H9 (cell line): ENCODE measurements around the gene ZNF415. TPM values are rescaled to one million over a fixed set of nuclear protein-coding genes. Genes with fewer than 3 reads are reported as not detected.

ENCODE experiments used
- DNase-seq: peaks from one replicate; pipeline ENCODE4 v3.0.0-alpha.2; 2017
- H2AFZ ChIP-seq: one replicate; pipeline ENCODE4 v1.6.1; 2013; ENCODE audit warnings: mild to moderate bottlenecking, low read length, control low read depth, moderate library complexity
- H2AK5ac ChIP-seq: 2 replicates; pipeline ENCODE4 v1.6.1; 2013; ENCODE audit warnings: low read length, control low read depth, mixed read lengths; ENCODE audit not compliant: insufficient read length
- H2BK120ac ChIP-seq: one replicate; pipeline ENCODE4 v1.6.1; 2013; ENCODE audit warnings: low read depth, mild to moderate bottlenecking, low read length, control low read depth, inconsistent platforms; ENCODE audit not compliant: poor library complexity, severe bottlenecking
- H2BK12ac ChIP-seq: 2 replicates; pipeline ENCODE4 v1.6.1; 2013; ENCODE audit warnings: low read length, control low read depth, mixed read lengths, low read depth; ENCODE audit not compliant: insufficient read length
- H2BK15ac ChIP-seq: 2 replicates; pipeline ENCODE4 v1.6.1; 2013; ENCODE audit warnings: low read depth, low read length, control low read depth
- H2BK20ac ChIP-seq: one replicate; pipeline ENCODE4 v1.6.1; 2013; ENCODE audit warnings: low read depth, mild to moderate bottlenecking, low read length, control low read depth, inconsistent platforms; ENCODE audit not compliant: poor library complexity, severe bottlenecking
- H2BK5ac ChIP-seq: 2 replicates; pipeline ENCODE4 v1.6.1; 2013; ENCODE audit warnings: low read length, control low read depth, mixed read lengths; ENCODE audit not compliant: insufficient read length
- H3K14ac ChIP-seq: 2 replicates; pipeline ENCODE4 v1.6.1; 2013; ENCODE audit warnings: low read length, control low read depth; ENCODE audit not compliant: insufficient read depth
- H3K18ac ChIP-seq: 2 replicates; pipeline ENCODE4 v1.6.1; 2013; ENCODE audit warnings: low read depth, mild to moderate bottlenecking, mixed read lengths, low read length, control low read depth; ENCODE audit not compliant: insufficient read length
- H3K23ac ChIP-seq: 2 replicates; pipeline ENCODE4 v1.6.1; 2013; ENCODE audit warnings: low read length, control low read depth, mixed read lengths, low read depth; ENCODE audit not compliant: insufficient read length
- H3K23me2 ChIP-seq: 2 replicates; pipeline ENCODE4 v1.6.1; 2013; ENCODE audit warnings: low read depth, mild to moderate bottlenecking, mixed read lengths, low read length, control low read depth; ENCODE audit not compliant: insufficient read length, poor library complexity, severe bottlenecking
- H3K27ac ChIP-seq: 2 replicates; pipeline ENCODE4 v1.5.1; 2013; ENCODE audit warnings: low read length, control low read depth, mixed read lengths, low read depth; ENCODE audit not compliant: insufficient read length
- H3K27me3 ChIP-seq: 2 replicates; pipeline ENCODE4 v1.6.1; 2013; ENCODE audit warnings: low read length, control low read depth, inconsistent platforms; ENCODE audit not compliant: insufficient read depth
- H3K4ac ChIP-seq: 2 replicates; pipeline ENCODE4 v1.6.1; 2013; ENCODE audit warnings: low read depth, mild to moderate bottlenecking, control low read depth, inconsistent platforms, low read length, moderate library complexity
- H3K4me1 ChIP-seq: 2 replicates; pipeline ENCODE4 v1.6.1; 2013; ENCODE audit warnings: low read length, control low read depth, inconsistent platforms; ENCODE audit not compliant: insufficient read depth
- H3K4me2 ChIP-seq: 2 replicates; pipeline ENCODE4 v1.6.1; 2013; ENCODE audit warnings: low read length, control low read depth, mixed read lengths; ENCODE audit not compliant: insufficient read length, insufficient read depth
- H3K56ac ChIP-seq: 2 replicates; pipeline ENCODE4 v1.6.1; 2013; ENCODE audit warnings: low read depth, mild to moderate bottlenecking, mixed read lengths, low read length, control low read depth; ENCODE audit not compliant: insufficient read length
- H3K79me1 ChIP-seq: 2 replicates; pipeline ENCODE4 v1.6.1; 2013; ENCODE audit warnings: low read depth, mild to moderate bottlenecking, moderate library complexity, low read length, control low read depth, inconsistent platforms; ENCODE audit not compliant: insufficient read depth, poor library complexity, severe bottlenecking
- H3K79me2 ChIP-seq: 2 replicates; pipeline ENCODE4 v1.6.1; 2013; ENCODE audit warnings: low read length, control low read depth, inconsistent platforms; ENCODE audit not compliant: insufficient read depth
- H3K9ac ChIP-seq: 2 replicates; pipeline ENCODE4 v1.6.1; 2013; ENCODE audit warnings: low read length, control low read depth, mixed read lengths; ENCODE audit not compliant: insufficient read length; ENCODE audit errors: extremely low read depth
- H3K9me3 ChIP-seq: one replicate; pipeline ENCODE4 v1.6.1; 2013; ENCODE audit warnings: low read depth, low read length, inconsistent platforms; ENCODE audit not compliant: control insufficient read depth
- H3T11ph ChIP-seq: one replicate; pipeline ENCODE4 v1.6.1; 2013; ENCODE audit warnings: mild to moderate bottlenecking, low read length, control low read depth, inconsistent platforms
- H4K20me1 ChIP-seq: one replicate; pipeline ENCODE4 v1.6.1; 2013; ENCODE audit not compliant: control insufficient read depth, insufficient read length, insufficient read depth
- H4K5ac ChIP-seq: 2 replicates; pipeline ENCODE4 v1.6.1; 2013; ENCODE audit warnings: low read depth, mild to moderate bottlenecking, mixed read lengths, low read length, control low read depth; ENCODE audit not compliant: insufficient read length
- H4K8ac ChIP-seq: replicated peaks from 2 replicates; pipeline ENCODE4 v1.6.1; 2013; ENCODE audit warnings: low read length, control low read depth, mixed read lengths, low read depth; ENCODE audit not compliant: insufficient read length
- H4K91ac ChIP-seq: 2 replicates; pipeline ENCODE4 v1.6.1; 2013; ENCODE audit warnings: low read depth, mild to moderate bottlenecking, moderate library complexity, mixed read lengths, low read length, control low read depth; ENCODE audit not compliant: insufficient read length
- H3K27ac Mint-ChIP-seq, 3 experiments: 2 replicates in 2 of 3; 3 replicates in 1 of 3; pipeline ENCODE4 v1.8.0; 2020 to 2021; ENCODE audit warnings: mixed read lengths in 3 of 3, mild to moderate bottlenecking in 1 of 3, moderate library complexity in 1 of 3
- H3K27me3 Mint-ChIP-seq: 2 replicates; pipeline ENCODE4 v1.8.0; 2021; ENCODE audit warnings: low read depth, mild to moderate bottlenecking, moderate library complexity, mixed read lengths
- H3K36me3 Mint-ChIP-seq, 3 experiments: 2 replicates in 2 of 3; 3 replicates in 1 of 3; pipeline ENCODE4 v1.8.0; 2020 to 2021; ENCODE audit warnings: low read depth in 3 of 3, mixed read lengths in 3 of 3; ENCODE audit not compliant: insufficient read depth in 1 of 3
- H3K4me1 Mint-ChIP-seq, 2 experiments: 2 replicates each; pipeline ENCODE4 v1.8.0; 2020; ENCODE audit warnings: mixed read lengths in 2 of 2
- H3K4me3 Mint-ChIP-seq, 2 experiments: 2 replicates in 1 of 2; 3 replicates in 1 of 2; pipeline ENCODE4 v1.8.0; 2020 to 2021; ENCODE audit warnings: mild to moderate bottlenecking in 2 of 2, mixed read lengths in 2 of 2, moderate library complexity in 1 of 2
- H3K9me3 Mint-ChIP-seq, 2 experiments: 2 replicates in 1 of 2; 3 replicates in 1 of 2; pipeline ENCODE4 v1.8.0; 2020; ENCODE audit warnings: mild to moderate bottlenecking in 2 of 2, mixed read lengths in 2 of 2, moderate library complexity in 1 of 2
- CTCF ChIP-seq: fragments of 200-600 bp; sonication (generic); conservative IDR thresholded peaks from 3 replicates; pipeline ENCODE4 v1.8.0; 2021; ENCODE audit warnings: antibody characterized with exemption, mild to moderate bottlenecking
- WGBS: extraction: QIAGEN DNeasy Blood & Tissue Kit; methylation state at CpG from one replicate; pipeline ENCODE4 v1.1.7; 2013; ENCODE audit warnings: missing lambda C conversion rate, low lambda C conversion rate, mixed read lengths; ENCODE audit not compliant: insufficient read length; ENCODE audit errors: extremely low coverage; 5-methylcytosine and 5-hydroxymethylcytosine counted together
- total RNA-seq: library from RNA; stranded (reverse); gene quantifications from 2 replicates; pipeline ENCODE4 v1.2.1, GENCODE V29; 2021

The ZNF415 gene
- total RNA-seq, 1 experiment from 2014 or later, result 12.3 TPM

GRCh38 chr19:53172889-53173288 lies 40.2 kb upstream of the ZNF415 start:
- Histone ChIP-seq H4K8ac (no peak overlapping the region), H4K20me1 (no peaks in the 10 kb centered on the region), H3K27ac (no peak overlapping the region), H3K4me2 (no peak overlapping the region), H2BK5ac (no peak overlapping the region), H3K79me2 (no peaks in the 10 kb centered on the region), H3T11ph (no peak overlapping the region), H3K4ac (no peak overlapping the region), H3K79me1 (no peaks in the 10 kb centered on the region), H3K14ac (no peak overlapping the region), H3K27me3 (no peaks in the 10 kb centered on the region), H2AFZ (no peak overlapping the region), H3K9ac (no peak overlapping the region), H2BK20ac (no peak overlapping the region), H2BK12ac (no peak overlapping the region), H3K56ac (no peak overlapping the region), H3K23ac (no peak overlapping the region), H3K4me1 (no peaks in the 10 kb centered on the region), H4K91ac (no peak overlapping the region), H2BK120ac (no peak overlapping the region), H2BK15ac (no peak overlapping the region), H3K23me2 (no peaks in the 10 kb centered on the region), H2AK5ac (no peak overlapping the region), H4K5ac (no peak overlapping the region), H3K18ac (no peak overlapping the region), H3K9me3 (no peaks in the 10 kb centered on the region)
- Mint-ChIP-seq H3K36me3 (peaks cover 21 to 32% (median 29%) of the 10 kb centered on the region in 3 experiments), H3K27ac (no peak overlapping the region), H3K27me3 (no peaks in the 10 kb centered on the region; the same call in 1 of the 2 replicates), H3K4me3 (no peak overlapping the region), H3K4me1 (no peaks in the 10 kb centered on the region), H3K9me3 (peaks cover 54 to 58% of the 10 kb centered on the region in 2 experiments)
- WGBS, result no CpG with 5 or more reads among the region's 4 CpGs
- TF ChIP-seq CTCF, result no peak
- no peak for DNase-seq
